MM.1S (cell line): ENCODE results near the gene CIAO2B.

Experiments
- DNase-seq: peaks from one replicate; pipeline ENCODE4 v3.0.0-alpha.2; 2015
- H2AFZ ChIP-seq: fragments of 300-600 bp; sonication (generic); 2 replicates; pipeline ENCODE4 v1.6.0; 2016; ENCODE audit warnings: antibody characterized with exemption, low read length
- H3F3A ChIP-seq: fragments of 300-600 bp; sonication (generic); 2 replicates; pipeline ENCODE4 v1.6.1; 2016; ENCODE audit warnings: mild to moderate bottlenecking, antibody characterized with exemption, low read length, moderate library complexity, mixed read lengths; ENCODE audit not compliant: insufficient read depth
- H3K27ac ChIP-seq: fragments of 300-600 bp; sonication (generic); 2 replicates; pipeline ENCODE4 v1.5.1; 2016; ENCODE audit warnings: mild to moderate bottlenecking, low read length
- H3K27me3 ChIP-seq: fragments of 300-600 bp; sonication (generic); replicated peaks from 2 replicates; pipeline ENCODE4 v1.6.0; 2016; ENCODE audit warnings: low read length; ENCODE audit not compliant: insufficient read depth
- H3K36me3 ChIP-seq: fragments of 300-600 bp; sonication (generic); replicated peaks from 2 replicates; pipeline ENCODE4 v1.6.1; 2016; ENCODE audit warnings: mild to moderate bottlenecking, low read length, mixed read lengths; ENCODE audit not compliant: insufficient read depth
- H3K4me1 ChIP-seq: fragments of 300-600 bp; sonication (generic); 2 replicates; pipeline ENCODE4 v1.6.1; 2016; ENCODE audit warnings: low read length, mixed read lengths
- H3K4me2 ChIP-seq: fragments of 300-600 bp; sonication (generic); 2 replicates; pipeline ENCODE4 v1.6.0; 2016; ENCODE audit warnings: low read depth, low read length
- H3K4me3 ChIP-seq: fragments of 300-600 bp; sonication (generic); 2 replicates; pipeline ENCODE4 v1.5.1; 2016; ENCODE audit warnings: low read length, mixed read lengths
- H3K79me2 ChIP-seq: fragments of 300-600 bp; sonication (generic); 2 replicates; pipeline ENCODE4 v1.6.1; 2016; ENCODE audit warnings: mixed run types, low read length, mixed read lengths
- H3K9ac ChIP-seq: fragments of 300-600 bp; sonication (generic); 2 replicates; pipeline ENCODE4 v1.6.1; 2016; ENCODE audit warnings: low read length, mixed read lengths
- H3K9me2 ChIP-seq: fragments of 300-600 bp; sonication (generic); replicated peaks from 2 replicates; pipeline ENCODE4 v1.6.1; 2016; ENCODE audit warnings: mild to moderate bottlenecking, low read length, mixed read lengths; ENCODE audit not compliant: insufficient read depth
- H3K9me3 ChIP-seq: fragments of 300-600 bp; sonication (generic); replicated peaks from 2 replicates; pipeline ENCODE4 v1.6.1; 2016; ENCODE audit warnings: mild to moderate bottlenecking, low read length, mixed read lengths; ENCODE audit not compliant: insufficient read depth
- H4K20me1 ChIP-seq: fragments of 300-600 bp; sonication (generic); 2 replicates; pipeline ENCODE4 v1.6.1; 2016; ENCODE audit warnings: mild to moderate bottlenecking, low read length, moderate library complexity, mixed read lengths; ENCODE audit not compliant: insufficient read depth
- EZH2 ChIP-seq: fragments of 300-600 bp; sonication (generic); optimal IDR thresholded peaks from 2 replicates; pipeline ENCODE3; 2017; ENCODE audit warnings: low read depth, mild to moderate bottlenecking, antibody characterized with exemption, low read length, mixed read lengths
- EZH2phosphoT487 ChIP-seq: fragments of 300-600 bp; sonication (generic); IDR thresholded peaks from 2 replicates; pipeline ENCODE4 v1.6.1; 2018; ENCODE audit warnings: antibody characterized with exemption, low read length
- TF ChIP-seq, protein P1 (sequence below): fragments of 300-600 bp; sonication (generic); IDR thresholded peaks from 2 replicates; pipeline ENCODE4 v1.5.1; 2016; ENCODE audit warnings: antibody characterized with exemption, low read length, mixed read lengths

Gene CIAO2B

DNA sequence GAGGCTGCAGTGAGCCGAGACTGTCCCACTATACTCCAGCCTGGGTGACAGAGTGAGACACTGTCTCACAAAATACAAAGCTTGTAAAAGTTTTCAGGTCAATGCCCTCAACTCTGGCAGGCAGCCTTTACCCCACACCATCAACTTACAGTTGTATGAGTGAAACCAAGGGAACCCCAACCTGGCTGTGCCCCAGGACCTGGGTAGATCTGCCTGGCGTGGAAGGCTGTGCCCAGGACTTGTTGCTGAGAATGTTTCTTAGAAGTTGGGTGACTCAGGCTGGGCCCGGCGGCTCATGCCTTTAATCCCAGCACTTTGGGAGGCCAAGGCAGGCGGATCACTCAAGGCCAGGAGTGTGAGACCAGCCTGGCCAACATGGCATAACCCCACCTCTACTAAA, 34.6 kb upstream of the CIAO2B start:
- H3K27me3 ChIP-seq: peaks cover 17% of the 10 kb centered on the region
- H3K4me3 ChIP-seq: no peak overlapping the region
- H3K9ac ChIP-seq: no peak overlapping the region
- no peaks in the 10 kb centered on the region for H3K9me2 ChIP-seq
- no peaks in the 10 kb centered on the region for H3K9me3 ChIP-seq
- no peaks in the 10 kb centered on the region for H3K4me1 ChIP-seq
- H2AFZ ChIP-seq: no peak overlapping the region
- TF ChIP-seq EZH2 (no peak), EZH2phosphoT487 (no peak)
- TF ChIP-seq, protein P1, sequence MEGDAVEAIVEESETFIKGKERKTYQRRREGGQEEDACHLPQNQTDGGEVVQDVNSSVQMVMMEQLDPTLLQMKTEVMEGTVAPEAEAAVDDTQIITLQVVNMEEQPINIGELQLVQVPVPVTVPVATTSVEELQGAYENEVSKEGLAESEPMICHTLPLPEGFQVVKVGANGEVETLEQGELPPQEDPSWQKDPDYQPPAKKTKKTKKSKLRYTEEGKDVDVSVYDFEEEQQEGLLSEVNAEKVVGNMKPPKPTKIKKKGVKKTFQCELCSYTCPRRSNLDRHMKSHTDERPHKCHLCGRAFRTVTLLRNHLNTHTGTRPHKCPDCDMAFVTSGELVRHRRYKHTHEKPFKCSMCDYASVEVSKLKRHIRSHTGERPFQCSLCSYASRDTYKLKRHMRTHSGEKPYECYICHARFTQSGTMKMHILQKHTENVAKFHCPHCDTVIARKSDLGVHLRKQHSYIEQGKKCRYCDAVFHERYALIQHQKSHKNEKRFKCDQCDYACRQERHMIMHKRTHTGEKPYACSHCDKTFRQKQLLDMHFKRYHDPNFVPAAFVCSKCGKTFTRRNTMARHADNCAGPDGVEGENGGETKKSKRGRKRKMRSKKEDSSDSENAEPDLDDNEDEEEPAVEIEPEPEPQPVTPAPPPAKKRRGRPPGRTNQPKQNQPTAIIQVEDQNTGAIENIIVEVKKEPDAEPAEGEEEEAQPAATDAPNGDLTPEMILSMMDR: no peak
- no peaks in the 10 kb centered on the region for H3F3A ChIP-seq
- H4K20me1 ChIP-seq: no peaks in the 10 kb centered on the region
- no peaks in the 10 kb centered on the region for H3K79me2 ChIP-seq
- no peak overlapping the region for H3K4me2 ChIP-seq
- no peaks in the 10 kb centered on the region for H3K36me3 ChIP-seq
- no peak for DNase-seq
- no peak overlapping the region for H3K27ac ChIP-seq

DNA sequence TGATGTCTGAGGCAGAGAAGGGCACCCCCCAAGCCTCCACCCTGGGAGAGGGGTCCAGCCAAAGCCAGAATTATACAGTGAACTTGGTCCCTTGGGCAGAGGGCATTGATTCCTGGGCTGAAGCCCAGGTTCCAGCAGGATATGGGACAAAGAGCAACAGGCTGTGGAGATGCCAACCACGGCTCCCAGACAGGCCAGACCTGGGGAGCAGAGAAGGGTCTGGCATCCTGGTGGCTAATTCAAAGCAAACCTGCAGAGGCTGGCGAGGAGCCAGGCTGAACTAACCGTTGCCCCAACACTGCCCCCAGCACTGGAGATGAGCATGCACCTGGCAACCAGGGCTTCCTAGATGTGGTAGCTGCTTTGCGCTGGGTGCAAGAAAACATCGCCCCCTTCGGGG, 29.8 kb upstream of the CIAO2B start:
- no peaks in the 10 kb centered on the region for H3K79me2 ChIP-seq
- no peaks in the 10 kb centered on the region for H3K4me1 ChIP-seq
- H3K9me3 ChIP-seq: no peaks in the 10 kb centered on the region
- peaks cover 17% of the 10 kb centered on the region for H3K27me3 ChIP-seq
- no peak overlapping the region for H3K9ac ChIP-seq
- H3K4me2 ChIP-seq: no peak overlapping the region
- no peaks in the 10 kb centered on the region for H3K36me3 ChIP-seq
- DNase-seq: no peak
- no peak overlapping the region for H2AFZ ChIP-seq
- no peak overlapping the region for H3K4me3 ChIP-seq
- TF ChIP-seq EZH2phosphoT487 (no peak), EZH2 (no peak)
- TF ChIP-seq, protein P1: no peak
- no peaks in the 10 kb centered on the region for H3K9me2 ChIP-seq
- no peak overlapping the region for H3K27ac ChIP-seq
- H3F3A ChIP-seq: no peaks in the 10 kb centered on the region
- H4K20me1 ChIP-seq: no peaks in the 10 kb centered on the region

DNA sequence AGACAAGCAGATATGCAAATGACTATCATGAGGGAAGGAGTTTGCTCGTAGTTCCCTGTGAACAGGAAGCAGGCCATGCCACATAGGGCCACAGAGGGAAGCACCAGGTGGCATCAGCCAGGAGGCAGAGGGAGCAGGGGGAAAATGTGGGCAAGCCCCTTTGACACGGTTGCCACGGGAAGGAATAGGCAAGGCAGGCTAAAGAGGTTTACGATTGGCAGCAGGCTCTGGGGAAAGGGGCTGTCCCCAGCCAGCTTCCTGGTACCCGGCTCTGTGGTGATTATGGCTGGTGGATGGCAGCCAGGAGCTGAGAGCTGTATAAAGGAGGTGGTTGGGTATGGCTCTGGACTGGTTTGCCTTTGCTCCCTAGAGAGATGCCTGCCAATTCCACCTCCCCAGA, 27.7 kb upstream of the CIAO2B start:
- no peak overlapping the region for H2AFZ ChIP-seq
- no peaks in the 10 kb centered on the region for H3F3A ChIP-seq
- H3K27me3 ChIP-seq: peaks cover 15% of the 10 kb centered on the region
- no peaks in the 10 kb centered on the region for H4K20me1 ChIP-seq
- TF ChIP-seq EZH2phosphoT487: no peak
- TF ChIP-seq EZH2: no peak
- TF ChIP-seq, protein P1: no peak
- H3K36me3 ChIP-seq: no peaks in the 10 kb centered on the region
- H3K4me1 ChIP-seq: no peaks in the 10 kb centered on the region
- H3K27ac ChIP-seq: no peak overlapping the region
- H3K9ac ChIP-seq: no peak overlapping the region
- H3K4me3 ChIP-seq: no peak overlapping the region
- no peaks in the 10 kb centered on the region for H3K9me3 ChIP-seq
- H3K4me2 ChIP-seq: no peak overlapping the region
- H3K9me2 ChIP-seq: no peaks in the 10 kb centered on the region
- no peak for DNase-seq
- H3K79me2 ChIP-seq: no peaks in the 10 kb centered on the region
